B cell (primary cell): ENCODE measurements around the gene RNU4-1. TPM values are rescaled to one million over a fixed set of nuclear protein-coding genes. Genes with fewer than 3 reads are reported as not detected.

Experiments used
- ATAC-seq: fragments of 200-7000 bp; cut with Tn5 transposase; one replicate; pipeline ENCODE4 v1.10.0; 2021; ENCODE audit warnings: low read depth, mild to moderate bottlenecking, moderate number of reproducible peaks, moderate library complexity
- CTCF ChIA-PET: fragments of 350-600 bp; sonication (Branson Sonifier 250); formaldehyde crosslinking; loops from one replicate; lab custom pipeline; 2021; ENCODE audit warnings: antibody characterized with exemption, inconsistent platforms; lab: Charles Lee
- POLR2A ChIA-PET: fragments of 350-600 bp; sonication (Branson Sonifier 250); formaldehyde crosslinking; loops from one replicate; lab custom pipeline; 2021; ENCODE audit warnings: antibody characterized with exemption; lab: Charles Lee
- DNase-seq: peaks from one replicate; pipeline ENCODE4 v3.0.0; 2013
- H2AFZ ChIP-seq: 2 replicates; pipeline ENCODE4 v1.6.1; 2012; ENCODE audit warnings: mild to moderate bottlenecking, low read depth, low read length; ENCODE audit not compliant: insufficient read depth, poor library complexity, severe bottlenecking
- H3K27ac ChIP-seq, 2 donors: 1 replicate in 1 of 2; 2 replicates in 1 of 2; pipeline ENCODE4 v1.5.1; 2012 to 2013; ENCODE audit warnings: low read length in 2 of 2, mild to moderate bottlenecking in 2 of 2, moderate library complexity in 1 of 2
- H3K27me3 ChIP-seq, 4 experiments: fragments of 200-600 bp in 1 of 4; sonication (generic) in 1 of 4; replicated peaks in 1 of 4; 1 replicate in 2 of 4; 2 replicates in 2 of 4; pipeline versions ENCODE4 v1.6.1 to v1.7.0; 2013 to 2016; ENCODE audit warnings: low read length in 3 of 4, mild to moderate bottlenecking in 2 of 4, mixed read lengths in 1 of 4, moderate library complexity in 1 of 4; ENCODE audit not compliant: insufficient read depth in 4 of 4, control insufficient read depth in 3 of 4; ENCODE audit errors: control extremely low read depth in 1 of 4
- H3K36me3 ChIP-seq, 2 experiments: replicated peaks in 1 of 2; 1 replicate in 1 of 2; 2 replicates in 1 of 2; pipeline versions ENCODE4 v1.6.1 to v1.7.1; 2013; ENCODE audit warnings: low read length in 1 of 2; ENCODE audit not compliant: insufficient read depth in 2 of 2, control insufficient read depth in 1 of 2; ENCODE audit errors: control extremely low read depth in 1 of 2, extremely low read depth in 1 of 2
- H3K4me1 ChIP-seq, 2 donors: fragments of 200-600 bp in 1 of 2; sonication (generic) in 1 of 2; 1 replicate in 1 of 2; 2 replicates in 1 of 2; pipeline versions ENCODE4 v1.5.1 to v1.6.1; 2013 to 2017; ENCODE audit warnings: low read length in 2 of 2; ENCODE audit not compliant: control insufficient read depth in 2 of 2, insufficient read depth in 2 of 2
- H3K4me2 ChIP-seq: replicated peaks from 2 replicates; pipeline ENCODE3; 2012; ENCODE audit warnings: mild to moderate bottlenecking, low read depth, low read length; ENCODE audit not compliant: poor library complexity, severe bottlenecking
- H3K4me3 ChIP-seq, 5 experiments: fragments of 200-600 bp in 1 of 5; sonication (generic) in 1 of 5; 1 replicate in 3 of 5; 2 replicates in 2 of 5; pipeline versions ENCODE4 v1.5.1 to v1.7.0; 2011 to 2016; ENCODE audit warnings: low read length in 4 of 5, mild to moderate bottlenecking in 4 of 5, low read depth in 2 of 5, control low read depth in 1 of 5, moderate library complexity in 1 of 5; ENCODE audit not compliant: insufficient read depth in 1 of 5; ENCODE audit errors: control extremely low read depth in 1 of 5, extremely low read depth in 1 of 5
- H3K79me2 ChIP-seq: fragments of 200-600 bp; sonication (generic); one replicate; pipeline ENCODE4 v1.6.0; 2016; ENCODE audit warnings: low read length; ENCODE audit not compliant: control insufficient read depth, insufficient read depth
- H3K9ac ChIP-seq: fragments of 200-600 bp; sonication (generic); 2 replicates; pipeline ENCODE4 v1.6.1; 2017; ENCODE audit warnings: mild to moderate bottlenecking, low read length, moderate library complexity
- H3K9me3 ChIP-seq, 3 donors: one replicate each; pipeline versions ENCODE4 v1.6.1 to v1.7.1; 2013; ENCODE audit warnings: low read length in 2 of 3; ENCODE audit not compliant: control insufficient read depth in 2 of 3, insufficient read depth in 1 of 3; ENCODE audit errors: control extremely low read depth in 1 of 3
- H4K20me1 ChIP-seq: 2 replicates; pipeline ENCODE4 v1.6.0; 2012; ENCODE audit warnings: mild to moderate bottlenecking, low read length; ENCODE audit not compliant: insufficient read depth, control insufficient read depth, poor library complexity, severe bottlenecking
- H3K27ac Mint-ChIP-seq: one replicate; pipeline ENCODE4 v1.8.0; 2021; ENCODE audit warnings: mixed read lengths
- H3K27me3 Mint-ChIP-seq: one replicate; pipeline ENCODE4 v1.8.0; 2021; ENCODE audit warnings: mixed read lengths
- H3K4me1 Mint-ChIP-seq: one replicate; pipeline ENCODE4 v1.8.0; 2021; ENCODE audit warnings: mixed read lengths
- H3K4me3 Mint-ChIP-seq: one replicate; pipeline ENCODE4 v1.8.0; 2021; ENCODE audit warnings: mixed read lengths
- H3K9me3 Mint-ChIP-seq: one replicate; pipeline ENCODE4 v1.8.0; 2022; ENCODE audit warnings: mixed read lengths; ENCODE audit not compliant: insufficient read depth
- CTCF ChIP-seq: fragments of 200-600 bp; IDR thresholded peaks from one replicate; pipeline ENCODE4 v1.8.0; 2022; ENCODE audit warnings: antibody characterized with exemption, mild to moderate bottlenecking
- EZH2 ChIP-seq: IDR thresholded peaks from 2 replicates; pipeline ENCODE4 v1.6.1; 2012; ENCODE audit warnings: borderline replicate concordance, low read depth, mild to moderate bottlenecking, moderate library complexity, low read length; ENCODE audit not compliant: insufficient read depth, poor library complexity, severe bottlenecking
- WGBS: methylation state at CpG from one replicate; pipeline ENCODE4 v1.1.5; 2013; ENCODE audit warnings: missing lambda C conversion rate; ENCODE audit not compliant: insufficient coverage; 5-methylcytosine and 5-hydroxymethylcytosine counted together
- intact Hi-C: fragments of 100-400 bp; cut with micrococcal nuclease; formaldehyde crosslinking; loops from one replicate; pipeline ENCODE4 v1.10.0; 2022
- polyA plus RNA-seq: library from polyadenylated mRNA; depleted of rRNA; stranded (reverse); fragments of >200 nt; gene quantifications from 2 replicates; pipeline ENCODE4 v1.2.3, GENCODE V29; 2012
- total RNA-seq, 2 donors: library from RNA; stranded (reverse); fragments of 120-200 nt in 1 of 2; gene quantifications; 1 replicate in 1 of 2; 2 replicates in 1 of 2; pipeline versions ENCODE4 v1.2.3 to v1.2.4, GENCODE V29; 2013 to 2022

RNU4-1 gene
- total and polyA plus RNA-seq, 2 donors (not counting 1 experiment from before 2014, with no cell fraction given), result 3,269 TPM; not detected in 1

DNA sequence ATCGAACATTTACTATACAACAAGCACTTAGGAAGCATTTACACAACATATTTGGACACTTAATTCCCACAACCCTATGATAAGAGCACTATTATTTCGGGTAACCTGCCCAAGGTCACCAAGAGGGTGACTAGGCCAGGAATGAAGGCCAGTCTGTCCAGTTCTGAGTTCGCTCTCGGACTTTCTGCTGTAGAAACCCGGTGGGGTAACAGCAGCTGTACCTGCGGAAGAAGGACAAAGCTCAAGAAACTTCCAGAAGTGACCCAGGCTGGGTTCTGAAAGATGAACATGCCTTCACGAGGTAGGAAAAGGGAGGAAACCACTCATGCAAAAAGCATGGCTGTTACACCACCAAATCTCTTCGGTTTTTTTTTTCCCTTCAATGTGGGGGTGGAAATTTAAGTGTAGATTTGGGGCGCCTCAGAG is 23.8 kb upstream of the RNU4-1 start:
- Histone ChIP-seq H3K36me3 (no peaks in the 10 kb centered on the region), H4K20me1 (no peaks in the 10 kb centered on the region), H3K4me3 (peak overlapping the region; percentile 55 to 78 (median 66)), H2AFZ (peak overlapping the region; percentile 96), H3K9ac (peak overlapping the region; percentile 73), H3K27ac (peak overlapping the region; percentile 86 to 95), H3K4me2 (peak overlapping the region; percentile 84), H3K9me3 (peaks cover 0 to 5% (median 0%) of the 10 kb centered on the region in 3 donors), H3K79me2 (no peaks in the 10 kb centered on the region), H3K4me1 (peaks cover 10 to 13% of the 10 kb centered on the region in 2 donors), H3K27me3 (peaks cover 0 to 6% (median 0%) of the 10 kb centered on the region in 4 experiments)
- intact Hi-C loops, result loop anchor here (1.0 to 5.0 kb wide), 5 partner anchors 15 to 152 kb away; partner anchors contain the start of genes COX6A1, RNU4-1, RPLP0 and SIRT4
- peaks cover 2% of the 10 kb centered on the region for H3K9me3 Mint-ChIP-seq
- peaks cover 3% of the 10 kb centered on the region for H3K27me3 Mint-ChIP-seq
- TF ChIP-seq EZH2 (no peak), CTCF (no peak)
- H3K4me1 Mint-ChIP-seq, result peaks cover 14% of the 10 kb centered on the region
- ChIA-PET POLR2A (interaction anchor here (0.8 to 1.8 kb wide), 4 partner anchors 12 to 116 kb away, joined by 3 to 21 read pairs (median 5); partner anchors contain the start of genes RNU4-1, RNU4-2, RPLP0 and SIRT4), CTCF (interaction anchor here (0.7 to 3.5 kb wide), 13 partner anchors 10 to 177 kb away, joined by 3 to 24 read pairs (median 4); partner anchors contain the start of genes RNU4-1, RPLP0 and SIRT4)
- DNase-seq, result no peak
- H3K27ac Mint-ChIP-seq, result peak overlapping the region; percentile 75
- H3K4me3 Mint-ChIP-seq, result peak overlapping the region; percentile 76
- ATAC-seq, result no peak
- 73% methylated on average over 6 of the region's 9 CpGs for WGBS

DNA sequence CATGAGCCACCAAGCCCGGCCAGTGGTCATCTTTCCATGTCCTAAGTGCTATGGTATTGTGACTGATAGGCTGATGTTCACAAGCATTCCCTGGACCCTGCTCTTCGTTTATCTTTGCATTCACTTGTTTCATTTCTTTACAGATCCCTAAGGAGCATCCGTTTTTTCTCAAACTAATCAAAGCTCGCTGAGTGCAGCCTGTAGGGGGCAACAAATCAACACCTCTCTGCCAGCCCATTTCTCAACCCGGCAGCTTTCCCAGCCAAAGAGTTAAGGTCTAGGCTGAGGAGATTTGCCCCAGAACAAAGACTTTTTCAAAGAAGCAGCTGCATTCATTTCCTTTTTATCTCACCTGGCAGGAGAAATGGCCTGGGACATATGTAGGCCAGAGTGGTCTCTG is 21.2 kb upstream of the RNU4-1 start:
- no peaks in the 10 kb centered on the region for H4K20me1 ChIP-seq
- no peak overlapping the region for H2AFZ ChIP-seq
- no peak overlapping the region for H3K4me3 Mint-ChIP-seq

More for the DNA sequence above, 21.2 kb upstream of the RNU4-1 start:
- Mint-ChIP-seq H3K27me3 (no peaks in the 10 kb centered on the region), H3K27ac (no peak overlapping the region), H3K4me1 (peaks cover 14% of the 10 kb centered on the region), H3K9me3 (peaks cover 2% of the 10 kb centered on the region)
- no peak overlapping the region for H3K9ac ChIP-seq
- H3K4me1 ChIP-seq, result peaks cover 10 to 13% of the 10 kb centered on the region in 2 donors
- POLR2A ChIA-PET, result no interaction called here
- DNase-seq (no peak), ATAC-seq (no peak)
- no peak overlapping the region for H3K27ac ChIP-seq
- TF ChIP-seq CTCF (no peak), EZH2 (no peak)
- intact Hi-C loops, result no loop called here
- no peaks in the 10 kb centered on the region for H3K36me3 ChIP-seq
- CTCF ChIA-PET, result interaction anchor here (1.0 to 1.3 kb wide), 2 partner anchors 10 to 12 kb away, joined by 3 to 8 read pairs; partner anchors contain the start of gene SIRT4
- H3K79me2 ChIP-seq, result no peaks in the 10 kb centered on the region
- peaks cover 0 to 5% (median 0%) of the 10 kb centered on the region in 3 donors for H3K9me3 ChIP-seq
- no peaks in the 10 kb centered on the region for H3K27me3 ChIP-seq
- WGBS, result 90% methylated on average over 2 of the region's 5 CpGs
- H3K4me3 ChIP-seq, result no peak overlapping the region
- no peak overlapping the region for H3K4me2 ChIP-seq
